AG04449 (cell line): Measurements from ENCODE around the gene ACP3.

Experiments
- CTCF ChIA-PET: fragments of 350-600 bp; formaldehyde crosslinking; extraction: SDS; loops from one replicate; lab custom pipeline; 2021; ENCODE audit warnings: antibody characterized with exemption; lab: Yijun Ruan, JAX
- POLR2A ChIA-PET: fragments of 400-600, 350-600 bp; formaldehyde crosslinking; extraction: SDS; loops from one replicate; lab custom pipeline; 2020; ENCODE audit warnings: antibody characterized with exemption, inconsistent platforms; lab: Yijun Ruan, JAX
- DNase-seq: peaks from one replicate; pipeline ENCODE4 v3.0.0-alpha.2; 2010; ENCODE audit warnings: low read depth, low spot score
- H3K4me3 ChIP-seq: 2 replicates; pipeline ENCODE4 v1.5.1; 2011; ENCODE audit warnings: low read depth, mild to moderate bottlenecking, control low read depth, low read length
- CTCF ChIP-seq: IDR thresholded peaks from one replicate; pipeline ENCODE4 v1.5.1; 2011; ENCODE audit warnings: mild to moderate bottlenecking, moderate library complexity, low read length, control low read depth, inconsistent platforms; ENCODE audit not compliant: insufficient read depth; ENCODE audit errors: missing control alignments

Gene ACP3

GRCh38 chr3:132325634-132326033 lies 8.4 kb downstream of the ACP3 start:
- CTCF ChIA-PET: interaction anchor here (0.7 kb wide), 1 partner anchor 17 kb away, joined by 3 read pairs; no protein-coding TSS in a partner anchor
- no peak for TF ChIP-seq CTCF
- H3K4me3 ChIP-seq: no peak overlapping the region
- POLR2A ChIA-PET: no interaction called here
- DNase-seq: no peak

DNA sequence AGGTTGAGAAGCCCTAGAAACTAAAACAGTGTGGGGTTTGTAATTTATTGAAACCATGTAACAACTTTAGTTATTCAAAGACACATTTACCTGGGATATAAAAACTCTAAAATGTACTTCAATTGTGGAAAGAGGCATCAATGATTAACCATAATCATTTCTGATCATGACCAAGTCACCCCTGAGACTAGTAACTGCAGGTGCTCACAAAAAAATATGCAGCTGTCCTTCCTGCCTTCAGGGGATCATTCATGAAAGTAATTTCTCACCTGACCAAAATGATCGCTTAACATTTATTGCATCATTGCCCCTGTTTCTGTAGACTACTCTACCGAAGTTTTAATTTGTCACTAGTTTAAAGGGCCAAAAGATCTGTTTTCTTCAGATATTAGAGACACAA lies 9.0 kb downstream of the ACP3 start:
- DNase-seq: no peak
- CTCF ChIA-PET: interaction anchor here (0.7 kb wide), 1 partner anchor 16 kb away, joined by 3 read pairs; no protein-coding TSS in a partner anchor
- no peak overlapping the region for H3K4me3 ChIP-seq
- POLR2A ChIA-PET: no interaction called here
- TF ChIP-seq CTCF: no peak

- TF ChIP-seq CTCF: no peak
- ChIA-PET POLR2A (no interaction called here), CTCF (interaction anchor here (1.0 to 2.8 kb wide), 3 partner anchors 9 to 19 kb away, joined by 3 to 13 read pairs (median 3); no protein-coding TSS in a partner anchor)
- no peak overlapping the region for H3K4me3 ChIP-seq
- DNase-seq: no peak
Observed at GRCh38 chr3:132332082-132332481, 14.9 kb downstream of the ACP3 start.

GRCh38 chr3:132332508-132332907 lies 15.3 kb downstream of the ACP3 start:
- POLR2A ChIA-PET: interaction anchor here (0.7 kb wide), 1 partner anchor 84 kb away, joined by 3 read pairs; no protein-coding TSS in a partner anchor
- DNase-seq: no peak
- TF ChIP-seq CTCF: no peak
- no peak overlapping the region for H3K4me3 ChIP-seq
- CTCF ChIA-PET: interaction anchor here (1.0 to 2.8 kb wide), 2 partner anchors 10 to 19 kb away, joined by 3 to 13 read pairs; no protein-coding TSS in a partner anchor

DNA sequence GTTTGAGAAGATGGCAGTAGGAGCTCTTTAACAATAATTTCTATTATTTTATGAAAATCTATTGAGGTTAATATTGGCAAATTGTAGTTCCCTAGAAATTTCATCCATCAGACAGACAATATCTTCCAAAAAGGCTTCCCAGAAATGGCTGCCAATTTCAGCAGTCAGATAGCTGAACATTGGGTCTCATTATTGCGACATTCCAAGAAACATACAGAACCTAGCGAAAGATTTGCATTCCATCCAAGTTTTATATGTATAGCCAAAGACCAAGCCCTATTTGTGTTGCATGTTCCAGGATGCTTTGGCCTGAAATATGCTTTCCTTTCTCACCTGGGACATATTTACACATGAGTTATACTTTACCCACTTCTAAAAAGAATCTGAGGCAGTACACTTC lies 24.5 kb downstream of the ACP3 start:
- ChIA-PET POLR2A (no interaction called here), CTCF (interaction anchor here (1.0 to 6.6 kb wide), 15 partner anchors 8 to 120 kb away, joined by 3 to 94 read pairs (median 8); no protein-coding TSS in a partner anchor)
- TF ChIP-seq CTCF: no peak
- H3K4me3 ChIP-seq: no peak overlapping the region
- DNase-seq: no peak

- TF ChIP-seq CTCF: no peak
- no peak for DNase-seq
- POLR2A ChIA-PET: no interaction called here
- CTCF ChIA-PET: interaction anchor here (0.7 to 6.6 kb wide), 23 partner anchors 9 to 307 kb away, joined by 3 to 94 read pairs (median 6); partner anchors contain the start of genes ACP3 and CPNE4
- H3K4me3 ChIP-seq: no peak overlapping the region
Observed at GRCh38 chr3:132342183-132342582, 25.0 kb downstream of the ACP3 start.
